HCT116 (cell line): ENCODE data around the gene HCN3. TPM values are rescaled to one million over a fixed set of nuclear protein-coding genes. Genes with fewer than 3 reads are reported as not detected.

Experiments used
- ATAC-seq: fragments of 200-7000 bp; cut with Tn5 transposase; 2 replicates; pipeline ENCODE4 v1.9.1; 2020; ENCODE audit warnings: mild to moderate bottlenecking, moderate library complexity
- BruUV-seq: library from RNA; stranded (reverse); fragments of 400-500 nt; replicated peaks from 2 replicates; lab custom pipeline; 2021; lab: Mats Ljungman, UMichigan
- CTCF ChIA-PET: fragments of 300-600 bp; sonication (Branson Sonifier 250); formaldehyde crosslinking; loops from one replicate; lab custom pipeline; 2021; ENCODE audit warnings: antibody characterized with exemption; lab: Charles Lee
- POLR2A ChIA-PET: fragments of 300-600, 350-600 bp; sonication (Branson Sonifier 250); formaldehyde crosslinking; loops from one replicate; lab custom pipeline; 2021; ENCODE audit warnings: antibody characterized with exemption; lab: Charles Lee
- RAD21 ChIA-PET, 2 experiments: fragments of 300-600 bp; sonication (Branson Sonifier 250); formaldehyde crosslinking; loops; one replicate each; lab custom pipeline; 2023; ENCODE audit warnings: low total read pairs in 2 of 2; ENCODE audit not compliant: uncharacterized antibody in 2 of 2, unreplicated experiment in 2 of 2, low non-redundant PET in 1 of 2; lab: Charles Lee
- DNase-seq: peaks from one replicate; pipeline ENCODE4 v3.0.0-alpha.2; 2010; ENCODE audit warnings: low read depth, low spot score
- H2AFZ ChIP-seq: fragments of 200-600 bp; shearing (Covaris generic), sonication (generic); 2 replicates; pipeline ENCODE4 v1.6.1; 2017; ENCODE audit warnings: low read depth, mixed run types, mixed read lengths, antibody characterized with exemption, low read length; ENCODE audit not compliant: poor library complexity, severe bottlenecking
- H3K27ac ChIP-seq: 2 replicates; pipeline ENCODE4 v1.5.1; 2012; ENCODE audit warnings: low read depth, low read length
- H3K27me3 ChIP-seq: fragments of 200-600 bp; sonication (generic); 2 replicates; pipeline ENCODE4 v1.6.1; 2016; ENCODE audit warnings: mixed run types, low read length, mixed read lengths; ENCODE audit not compliant: insufficient read depth
- H3K36me3 ChIP-seq, 2 experiments: fragments of 200-500 bp in 1 of 2; fragments of 200-600 bp in 1 of 2; sonication (Bioruptor generic) in 1 of 2; sonication (generic) in 1 of 2; 2 replicates each; pipeline versions ENCODE4 v1.5.1 to v1.6.1; 2014 to 2016; ENCODE audit warnings: low read length in 2 of 2, inconsistent platforms in 1 of 2, mixed read lengths in 1 of 2, mixed run types in 1 of 2; ENCODE audit not compliant: insufficient read depth in 2 of 2, control insufficient read depth in 1 of 2
- H3K4me1 ChIP-seq, 2 experiments: fragments of 200-600 bp in 1 of 2; sonication (generic) in 1 of 2; 2 replicates each; pipeline versions ENCODE4 v1.5.1 to v1.6.1; 2012 to 2017; ENCODE audit warnings: low read length in 2 of 2, inconsistent platforms in 1 of 2, mild to moderate bottlenecking in 1 of 2, mixed read lengths in 1 of 2, mixed run types in 1 of 2, moderate library complexity in 1 of 2; ENCODE audit not compliant: insufficient read depth in 2 of 2, control insufficient read depth in 1 of 2
- H3K4me2 ChIP-seq: fragments of 200-600 bp; sonication (generic); 2 replicates; pipeline ENCODE4 v1.6.1; 2017; ENCODE audit warnings: mixed run types, low read length, mixed read lengths
- H3K4me3 ChIP-seq, 2 experiments: fragments of 200-600 bp in 1 of 2; sonication (generic) in 1 of 2; replicated peaks in 1 of 2; 2 replicates each; pipeline ENCODE4 v1.5.1; 2011 to 2016; ENCODE audit warnings: low read length in 2 of 2, control low read depth in 1 of 2, low read depth in 1 of 2, mild to moderate bottlenecking in 1 of 2, mixed read lengths in 1 of 2, mixed run types in 1 of 2
- H3K79me2 ChIP-seq: fragments of 200-600 bp; sonication (generic); 2 replicates; pipeline ENCODE4 v1.6.1; 2017; ENCODE audit warnings: mild to moderate bottlenecking, mixed run types, low read length, moderate library complexity, mixed read lengths; ENCODE audit not compliant: insufficient read depth
- H3K9ac ChIP-seq: fragments of 200-600 bp; sonication (generic); 2 replicates; pipeline ENCODE4 v1.6.1; 2016; ENCODE audit warnings: low read length, mixed read lengths
- H3K9me2 ChIP-seq: fragments of 200-600 bp; sonication (generic), shearing (Covaris generic); 2 replicates; pipeline ENCODE4 v1.6.1; 2017; ENCODE audit warnings: mixed run types, mild to moderate bottlenecking, moderate library complexity; ENCODE audit not compliant: insufficient read depth
- H3K9me3 ChIP-seq, 2 experiments: fragments of 200-500 bp in 1 of 2; fragments of 200-600 bp in 1 of 2; sonication (Bioruptor generic) in 1 of 2; sonication (generic) in 1 of 2; 2 replicates each; pipeline ENCODE4 v1.6.1; 2014 to 2017; ENCODE audit warnings: low read length in 2 of 2, mixed read lengths in 2 of 2, inconsistent platforms in 1 of 2, low read depth in 1 of 2, mild to moderate bottlenecking in 1 of 2, mixed run types in 1 of 2, moderate library complexity in 1 of 2; ENCODE audit not compliant: control insufficient read depth in 1 of 2, insufficient read depth in 1 of 2
- H4K20me1 ChIP-seq: fragments of 200-600 bp; sonication (generic), shearing (Covaris generic); 2 replicates; pipeline ENCODE4 v1.6.1; 2017; ENCODE audit warnings: mixed run types, mild to moderate bottlenecking, moderate library complexity; ENCODE audit not compliant: insufficient read depth
- CBX3 ChIP-seq: IDR thresholded peaks from 2 replicates; pipeline ENCODE4 v1.6.1; 2012; ENCODE audit warnings: low read depth
- CEBPB ChIP-seq: IDR thresholded peaks from 2 replicates; pipeline ENCODE4 v1.6.1; 2012; ENCODE audit warnings: low read depth
- CTCF ChIP-seq, 3 experiments: fragments of 200-600 bp in 1 of 3; sonication (generic) in 1 of 3; IDR thresholded peaks in 2 of 3; conservative IDR thresholded peaks in 1 of 3; 2 replicates each; pipeline ENCODE4 v1.5.1; 2012 to 2017; ENCODE audit warnings: low read depth in 2 of 3, low read length in 2 of 3, antibody characterized with exemption in 1 of 3, borderline replicate concordance in 1 of 3, control low read depth in 1 of 3, mild to moderate bottlenecking in 1 of 3, mixed read lengths in 1 of 3, mixed run types in 1 of 3, moderate library complexity in 1 of 3; ENCODE audit not compliant: insufficient read depth in 1 of 3
- EGR1 ChIP-seq: IDR thresholded peaks from 2 replicates; pipeline ENCODE4 v1.6.1; 2012; ENCODE audit warnings: low read depth
- ELF1 ChIP-seq: IDR thresholded peaks from 2 replicates; pipeline ENCODE4 v1.6.1; 2012; ENCODE audit warnings: low read depth, borderline replicate concordance
- EZH2 ChIP-seq: fragments of 200-600 bp; sonication (generic); IDR thresholded peaks from 2 replicates; pipeline ENCODE4 v1.6.1; 2017; ENCODE audit warnings: antibody characterized with exemption, mixed run types
- EZH2phosphoT487 ChIP-seq: fragments of 200-600 bp; IDR thresholded peaks from 2 replicates; pipeline ENCODE4 v1.6.1; 2018; ENCODE audit warnings: antibody characterized with exemption, borderline replicate concordance
- FOSL1 ChIP-seq: IDR thresholded peaks from 2 replicates; pipeline ENCODE4 v1.6.1; 2012; ENCODE audit warnings: low read depth
- JUND ChIP-seq: IDR thresholded peaks from 2 replicates; pipeline ENCODE4 v1.6.1; 2012
- POLR2A ChIP-seq: IDR thresholded peaks from 2 replicates; pipeline ENCODE4 v1.7.0; 2011; ENCODE audit warnings: borderline replicate concordance; ENCODE audit not compliant: insufficient read depth, insufficient read length; ENCODE audit errors: extremely low read depth
- POLR2AphosphoS5 ChIP-seq: IDR thresholded peaks from 2 replicates; pipeline ENCODE4 v1.6.1; 2011; ENCODE audit warnings: mild to moderate bottlenecking, low read depth, low read length, moderate library complexity
- RAD21 ChIP-seq: IDR thresholded peaks from 2 replicates; pipeline ENCODE4 v1.6.1; 2012; ENCODE audit warnings: low read depth, mild to moderate bottlenecking
- SIN3A ChIP-seq: IDR thresholded peaks from 2 replicates; pipeline ENCODE4 v1.6.1; 2012; ENCODE audit warnings: low read depth
- SP1 ChIP-seq: IDR thresholded peaks from 2 replicates; pipeline ENCODE4 v1.6.1; 2012; ENCODE audit warnings: low read depth
- SRF ChIP-seq: IDR thresholded peaks from 2 replicates; pipeline ENCODE4 v1.6.1; 2012; ENCODE audit warnings: low read depth
- YY1 ChIP-seq: IDR thresholded peaks from 2 replicates; pipeline ENCODE4 v1.6.1; 2011; ENCODE audit warnings: low read length, low read depth, moderate library complexity, mild to moderate bottlenecking; ENCODE audit not compliant: insufficient replicate concordance; ENCODE audit errors: extremely low read depth
- ZBTB33 ChIP-seq: IDR thresholded peaks from 2 replicates; pipeline ENCODE4 v1.6.1; 2011; ENCODE audit warnings: mild to moderate bottlenecking, low read length, moderate library complexity; ENCODE audit not compliant: insufficient replicate concordance; ENCODE audit errors: extremely low read depth
- ZFX ChIP-seq: fragments of 450-650 bp; IDR thresholded peaks from 2 replicates; pipeline ENCODE4 v1.6.1; 2017
- ZNF274 ChIP-seq: fragments of 200-500 bp; sonication (Bioruptor generic); IDR thresholded peaks from 2 replicates; pipeline ENCODE4 v1.6.1; 2014; ENCODE audit warnings: mild to moderate bottlenecking, low read depth, low read length, inconsistent platforms
- intact Hi-C: fragments of 100-400 bp; cut with micrococcal nuclease; formaldehyde crosslinking; loops from 2 replicates; pipeline ENCODE4 v1.10.0; 2022
- total RNA-seq: library from RNA; stranded (reverse); gene quantifications from one replicate; pipeline ENCODE4 v1.2.1, GENCODE V29; 2021; ENCODE audit not compliant: unreplicated experiment
- TF ChIP-seq, protein P1 (sequence below): IDR thresholded peaks from 2 replicates; pipeline ENCODE4 v1.6.1; 2012
- TF ChIP-seq, protein P2 (sequence below): IDR thresholded peaks from 2 replicates; pipeline ENCODE4 v1.6.1; 2012

Gene HCN3
- total RNA-seq, 1 experiment from 2014 or later: 8.5 TPM

DNA sequence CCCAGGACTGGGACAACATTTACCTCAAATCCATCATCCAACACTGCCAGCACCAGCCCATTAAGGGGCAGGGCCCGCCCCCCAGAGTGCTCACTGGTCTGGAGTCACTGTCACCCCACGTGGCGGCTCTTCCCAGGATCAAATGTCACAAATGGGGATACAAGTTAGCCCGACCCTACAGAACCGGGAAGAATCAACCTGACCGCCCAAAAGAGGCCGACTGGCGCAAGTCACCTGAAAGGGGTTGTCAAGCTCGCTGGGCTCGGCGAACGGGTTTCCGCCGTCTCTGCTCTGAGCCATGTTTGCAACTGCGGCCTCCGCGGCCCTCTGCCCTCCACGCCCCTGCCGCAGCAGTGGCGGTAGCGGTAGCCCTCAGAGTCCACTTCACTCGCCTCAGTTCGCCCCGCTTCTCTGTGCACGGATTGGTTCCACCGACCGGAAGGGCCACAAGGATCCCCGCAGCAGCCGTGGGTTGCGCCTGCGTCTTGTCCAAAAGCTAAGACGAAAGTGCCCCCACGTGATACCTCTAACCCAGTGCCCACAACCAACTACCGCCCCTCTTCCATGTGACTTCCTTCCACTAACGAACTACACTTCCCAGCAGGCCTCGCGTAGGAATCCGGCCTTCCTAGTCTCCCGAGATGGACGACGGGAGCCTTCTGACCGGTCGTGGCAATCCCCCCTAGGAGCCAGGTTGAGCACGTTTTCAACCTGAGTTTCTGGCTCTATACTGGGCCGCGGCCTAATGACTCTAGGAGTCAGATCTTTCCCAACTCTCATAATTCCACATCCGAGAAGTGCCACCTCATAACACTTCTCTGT is 15.2 kb upstream of the HCN3 start, which contains the start of gene SCAMP3:
Gene SCAMP3, minus strand, starts transcription at position 509 of the 822 bp plus-strand sequence. Its CDS starts 209 bp downstream, at position 300.
- intact Hi-C loops: no loop called here
- Histone ChIP-seq H3K4me1 (peaks cover 7 to 15% of the 10 kb centered on the region in 2 experiments; a peak in 3 of 4 replicates), H3K27ac (peak within 1 kb of the TSS; percentile 68), H4K20me1 (no peaks in the 10 kb centered on the region), H2AFZ (no peak within 1 kb of the TSS), H3K9me3 (no peaks in the 10 kb centered on the region), H3K9ac (peak within 1 kb of the TSS; percentile 68), H3K9me2 (no peaks in the 10 kb centered on the region), H3K4me3 (peak within 1 kb of the TSS; percentile 92 to 94), H3K79me2 (peaks cover 17% of the 10 kb centered on the region), H3K36me3 (peaks cover 39 to 47% of the 10 kb centered on the region in 2 experiments; a peak in 3 of 4 replicates), H3K27me3 (no peaks in the 10 kb centered on the region), H3K4me2 (peak within 1 kb of the TSS; percentile 93)
- ChIA-PET POLR2A (interaction anchor here (1.0 to 2.1 kb wide), 2 partner anchors 11 kb away, joined by 3 to 19 read pairs; partner anchors contain the start of gene CLK2), CTCF (interaction anchor here (1.5 to 1.7 kb wide), 2 partner anchors 11 to 62 kb away, joined by 3 to 13 read pairs; no protein-coding TSS in a partner anchor), RAD21 (interaction anchor here (0.9 to 1.2 kb wide), 2 partner anchors 11 to 62 kb away, joined by 3 read pairs; no protein-coding TSS in a partner anchor)
- ATAC-seq (peak; percentile 95), DNase-seq (peak; percentile 97)
- TSS peak; percentile 40 for BruUV-seq
- no peak for TF ChIP-seq FOSL1
- TF ChIP-seq POLR2A: peak; percentile 40
- peak; percentile 91 for TF ChIP-seq ZBTB33
- TF ChIP-seq SIN3A: peak; percentile 60
- peak; percentile 94 for TF ChIP-seq POLR2AphosphoS5
- TF ChIP-seq ZFX: peak; percentile 56; the same call in 1 of the 2 replicates
- TF ChIP-seq, protein P1, sequence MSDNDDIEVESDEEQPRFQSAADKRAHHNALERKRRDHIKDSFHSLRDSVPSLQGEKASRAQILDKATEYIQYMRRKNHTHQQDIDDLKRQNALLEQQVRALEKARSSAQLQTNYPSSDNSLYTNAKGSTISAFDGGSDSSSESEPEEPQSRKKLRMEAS: peak; percentile 95
- peak; percentile 81 for TF ChIP-seq SP1
- TF ChIP-seq JUND: no peak; the same call in 1 of the 2 replicates
- no peak for TF ChIP-seq EZH2
- no peak for TF ChIP-seq EGR1
- no peak for TF ChIP-seq CBX3
- no peak for TF ChIP-seq CEBPB
- TF ChIP-seq CTCF (IDR thresholded peaks at IDR 0.05 in 2 of 3, conservative IDR thresholded peaks at IDR 0.05 in 1 of 3; ENCODE audit: borderline replicate concordance in 1 of 3, insufficient read depth in 1 of 3, low read depth in 2 of 3, low read length in 2 of 3): no peak
- TF ChIP-seq ELF1: no peak; the same call in 1 of the 2 replicates
- TF ChIP-seq EZH2phosphoT487: no peak
- TF ChIP-seq ZNF274: no peak
- TF ChIP-seq, protein P2, sequence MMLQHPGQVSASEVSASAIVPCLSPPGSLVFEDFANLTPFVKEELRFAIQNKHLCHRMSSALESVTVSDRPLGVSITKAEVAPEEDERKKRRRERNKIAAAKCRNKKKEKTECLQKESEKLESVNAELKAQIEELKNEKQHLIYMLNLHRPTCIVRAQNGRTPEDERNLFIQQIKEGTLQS: no peak
- TF ChIP-seq RAD21: no peak
- no peak for TF ChIP-seq SRF
- peak; percentile 67 for TF ChIP-seq YY1
